HG03439 (cell line): Measurements from ENCODE around the gene HOXB6.

Source experiments
- ATAC-seq: cut with Tn5 transposase; IDR thresholded peaks from one replicate; pipeline ENCODE4 v1.9.1; 2021; ENCODE audit warnings: mild to moderate bottlenecking, moderate library complexity; ENCODE audit not compliant: unreplicated experiment

Gene HOXB6

GRCh38 chr17:48604770-48605329 lies at the start of gene HOXB6:
Gene HOXB6, minus strand, starts transcription at chr17:48604986. Its CDS starts 6,836 bp downstream, at chr17:48598150.
- ATAC-seq = no peak

- no peak for ATAC-seq
Measured at GRCh38 chr17:48649741-48650140, 45.0 kb upstream of the HOXB6 start.

- no peak for ATAC-seq
Measured at GRCh38 chr17:48647963-48648245, 43.1 kb upstream of the HOXB6 start.

- no peak for ATAC-seq
Measured at GRCh38 chr17:48647103-48647962, 42.5 kb upstream of the HOXB6 start.

- no peak for ATAC-seq
Measured at GRCh38 chr17:48646183-48647102, 41.7 kb upstream of the HOXB6 start.

- ATAC-seq = no peak
Measured at GRCh38 chr17:48645639-48646182, 40.9 kb upstream of the HOXB6 start.

GRCh38 chr17:48644910-48645557 lies 40.2 kb upstream of the HOXB6 start:
- no peak for ATAC-seq

- no peak for ATAC-seq
Measured at GRCh38 chr17:48644159-48644558, 39.4 kb upstream of the HOXB6 start.

GRCh38 chr17:48643697-48644012 lies 38.9 kb upstream of the HOXB6 start:
- ATAC-seq = no peak

- no peak for ATAC-seq
Measured at GRCh38 chr17:48642843-48643696, 38.3 kb upstream of the HOXB6 start.

- ATAC-seq = no peak
Measured at GRCh38 chr17:48642059-48642842, 37.5 kb upstream of the HOXB6 start.

- ATAC-seq = no peak
Measured at GRCh38 chr17:48641541-48642058, 36.8 kb upstream of the HOXB6 start.

- ATAC-seq = no peak
Measured at GRCh38 chr17:48640858-48641180, 36.0 kb upstream of the HOXB6 start.

- no peak for ATAC-seq
Measured at GRCh38 chr17:48639982-48640857, 35.4 kb upstream of the HOXB6 start.

GRCh38 chr17:48639136-48639535 lies 34.4 kb upstream of the HOXB6 start:
- no peak for ATAC-seq

- ATAC-seq = no peak
Measured at GRCh38 chr17:48637323-48638260, 32.8 kb upstream of the HOXB6 start.
